Measurements from ENCODE around the gene JPH4.

GRCh38 chr14:23523229-23524016, 55.2 kb downstream of the JPH4 start:
- TF ChIP-seq, protein P1, sequence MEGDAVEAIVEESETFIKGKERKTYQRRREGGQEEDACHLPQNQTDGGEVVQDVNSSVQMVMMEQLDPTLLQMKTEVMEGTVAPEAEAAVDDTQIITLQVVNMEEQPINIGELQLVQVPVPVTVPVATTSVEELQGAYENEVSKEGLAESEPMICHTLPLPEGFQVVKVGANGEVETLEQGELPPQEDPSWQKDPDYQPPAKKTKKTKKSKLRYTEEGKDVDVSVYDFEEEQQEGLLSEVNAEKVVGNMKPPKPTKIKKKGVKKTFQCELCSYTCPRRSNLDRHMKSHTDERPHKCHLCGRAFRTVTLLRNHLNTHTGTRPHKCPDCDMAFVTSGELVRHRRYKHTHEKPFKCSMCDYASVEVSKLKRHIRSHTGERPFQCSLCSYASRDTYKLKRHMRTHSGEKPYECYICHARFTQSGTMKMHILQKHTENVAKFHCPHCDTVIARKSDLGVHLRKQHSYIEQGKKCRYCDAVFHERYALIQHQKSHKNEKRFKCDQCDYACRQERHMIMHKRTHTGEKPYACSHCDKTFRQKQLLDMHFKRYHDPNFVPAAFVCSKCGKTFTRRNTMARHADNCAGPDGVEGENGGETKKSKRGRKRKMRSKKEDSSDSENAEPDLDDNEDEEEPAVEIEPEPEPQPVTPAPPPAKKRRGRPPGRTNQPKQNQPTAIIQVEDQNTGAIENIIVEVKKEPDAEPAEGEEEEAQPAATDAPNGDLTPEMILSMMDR (IDR thresholded peaks at IDR 0.05), result no peak
- no peak for TF ChIP-seq POLR2A (IDR thresholded peaks at IDR 0.05)

Measured in body of pancreas (tissue), 4 donors.